AG04450 (cell line): ENCODE data around the gene RPS16. TPM values are rescaled to one million over a fixed set of nuclear protein-coding genes. Genes with fewer than 3 reads are reported as not detected.

Experiments used
- CTCF ChIA-PET: fragments of 300-600, 350-600 bp; formaldehyde crosslinking; extraction: SDS; loops from one replicate; lab custom pipeline; 2022; ENCODE audit warnings: antibody characterized with exemption, inconsistent platforms; lab: Charles Lee
- POLR2A ChIA-PET: fragments of 350-600 bp; formaldehyde crosslinking; extraction: SDS; loops from one replicate; lab custom pipeline; 2021; ENCODE audit warnings: antibody characterized with exemption, inconsistent platforms; lab: Yijun Ruan, JAX
- DNase-seq: peaks from one replicate; pipeline ENCODE4 v3.0.0-alpha.2; 2011; ENCODE audit warnings: low read depth, low spot score
- H3K27ac ChIP-seq: one replicate; pipeline ENCODE4 v1.5.1; 2012; ENCODE audit warnings: low read depth, low read length, control low read depth
- H3K27me3 ChIP-seq: one replicate; pipeline ENCODE4 v1.6.0; 2012; ENCODE audit warnings: low read length; ENCODE audit not compliant: control insufficient read depth, insufficient read depth
- H3K4me3 ChIP-seq: 2 replicates; pipeline ENCODE4 v1.5.1; 2011; ENCODE audit warnings: mild to moderate bottlenecking, low read depth, low read length, control low read depth
- H3K9me3 ChIP-seq: 2 replicates; pipeline ENCODE4 v1.5.1; 2012; ENCODE audit warnings: low read length; ENCODE audit not compliant: control insufficient read depth, insufficient read depth
- CTCF ChIP-seq: IDR thresholded peaks from 2 replicates; pipeline ENCODE4 v1.5.1; 2011; ENCODE audit warnings: low read depth, low read length, control low read depth, inconsistent platforms
- polyA plus RNA-seq: library from polyadenylated mRNA; depleted of rRNA; stranded (reverse); fragments of >200 nt; gene quantifications from 2 replicates; pipeline ENCODE4 v1.2.3, GENCODE V29; 2011

The RPS16 gene
- polyA plus RNA-seq, 1 experiment = 1,488 TPM

- Histone ChIP-seq H3K27ac (no peak overlapping the region), H3K27me3 (no peaks in the 10 kb centered on the region), H3K4me3 (no peak overlapping the region), H3K9me3 (no peaks in the 10 kb centered on the region; the same call in 1 of the 2 replicates)
- TF ChIP-seq CTCF = no peak
- DNase-seq = no peak
- CTCF ChIA-PET = no interaction called here
- POLR2A ChIA-PET = interaction anchor here (1.2 to 4.9 kb wide), 2 partner anchors 12 to 17 kb away, joined by 3 to 43 read pairs; partner anchors contain the start of genes RPS16 and ZFP36
These were observed 12.3 kb downstream of the RPS16 start for GRCh38 chr19:39423258-39424086.

GRCh38 chr19:39422020-39422419 lies 13.7 kb downstream of the RPS16 start:
- Histone ChIP-seq H3K4me3 (no peak overlapping the region), H3K27ac (no peak overlapping the region), H3K27me3 (no peaks in the 10 kb centered on the region), H3K9me3 (no peaks in the 10 kb centered on the region; the same call in 1 of the 2 replicates)
- ChIA-PET CTCF (interaction anchor here (0.8 kb wide), 1 partner anchor 24 kb away, joined by 4 read pairs; no protein-coding TSS in a partner anchor), POLR2A (interaction anchor here (1.3 kb wide), 2 partner anchors 8 to 14 kb away, joined by 3 to 4 read pairs; partner anchors contain the start of gene RPS16)
- TF ChIP-seq CTCF = no peak
- no peak for DNase-seq

GRCh38 chr19:39420769-39421168 lies 15.0 kb downstream of the RPS16 start:
- CTCF ChIA-PET = interaction anchor here (1.2 kb wide), 1 partner anchor 23 kb away, joined by 3 read pairs; no protein-coding TSS in a partner anchor
- POLR2A ChIA-PET = interaction anchor here (1.0 to 1.3 kb wide), 2 partner anchors 15 to 30 kb away, joined by 4 read pairs; partner anchors contain the start of genes MED29, PAF1 and RPS16
- DNase-seq = no peak
- Histone ChIP-seq H3K27me3 (no peaks in the 10 kb centered on the region), H3K9me3 (no peaks in the 10 kb centered on the region; the same call in 1 of the 2 replicates), H3K27ac (no peak overlapping the region), H3K4me3 (no peak overlapping the region)
- TF ChIP-seq CTCF = no peak

GRCh38 chr19:39419003-39419402 lies 16.7 kb downstream of the RPS16 start:
- ChIA-PET POLR2A (interaction anchor here (0.6 to 2.3 kb wide), 3 partner anchors 10 to 20 kb away, joined by 3 to 12 read pairs (median 5); partner anchors contain the start of gene RPS16), CTCF (interaction anchor here (0.8 to 1.2 kb wide), 2 partner anchors 17 to 22 kb away, joined by 3 read pairs; partner anchors contain the start of gene RPS16)
- H3K27me3 ChIP-seq = no peaks in the 10 kb centered on the region
- no peak for DNase-seq
- H3K9me3 ChIP-seq = no peaks in the 10 kb centered on the region; the same call in 1 of the 2 replicates
- no peak overlapping the region for H3K27ac ChIP-seq
- H3K4me3 ChIP-seq = no peak overlapping the region
- TF ChIP-seq CTCF = no peak
